OCI-LY1 (cell line): ENCODE measurements around the gene ARHGAP21.

Source experiments
- CTCF ChIP-seq: fragments of 200-600 bp; sonication (generic), shearing (Covaris generic); IDR thresholded peaks from 2 replicates; pipeline ENCODE4 v1.5.1; 2017; ENCODE audit warnings: mild to moderate bottlenecking, antibody characterized with exemption, low read length, moderate library complexity, mixed read lengths
- EZH2 ChIP-seq: fragments of 200-600 bp; sonication (generic), shearing (Covaris generic); IDR thresholded peaks from 2 replicates; pipeline ENCODE4 v1.8.0; 2017; ENCODE audit warnings: borderline replicate concordance, mixed run types, mild to moderate bottlenecking, antibody characterized with exemption, low read length, moderate library complexity, mixed read lengths

GRCh38 chr10:24711465-24711864, 12.2 kb downstream of the ARHGAP21 start:
- TF ChIP-seq CTCF, result no peak
- TF ChIP-seq EZH2, result no peak
